NCI-H82 (cell line): ENCODE results near the gene FHL5.

Experiments used
- DNase-seq: peaks from one replicate; lab custom pipeline; 2025; lab: John Stamatoyannopoulos, UW

Gene FHL5

GRCh38 chr6:96610019-96610418 is 47.1 kb downstream of the FHL5 start:
- DNase-seq: no peak

GRCh38 chr6:96611342-96611991 is 48.5 kb downstream of the FHL5 start:
- DNase-seq: peak; percentile 74

- DNase-seq: peak; percentile 78
Measured at GRCh38 chr6:96613291-96613999, 50.5 kb downstream of the FHL5 start.

- no peak for DNase-seq
Measured at GRCh38 chr6:96620851-96621250, 57.9 kb downstream of the FHL5 start.

- DNase-seq: no peak
Measured at GRCh38 chr6:96621983-96622382, 59.1 kb downstream of the FHL5 start.

GRCh38 chr6:96624957-96625356 is 62.0 kb downstream of the FHL5 start:
- no peak for DNase-seq

GRCh38 chr6:96626759-96627364 is 63.9 kb downstream of the FHL5 start:
- DNase-seq: peak; percentile 81

GRCh38 chr6:96631248-96631647 is 68.3 kb downstream of the FHL5 start:
- DNase-seq: no peak

GRCh38 chr6:96637979-96638378 is 75.1 kb downstream of the FHL5 start:
- peak; percentile 27 for DNase-seq

GRCh38 chr6:96645106-96645505 is 82.2 kb downstream of the FHL5 start:
- DNase-seq: no peak

GRCh38 chr6:96649926-96650325 is 87.0 kb downstream of the FHL5 start:
- DNase-seq: no peak

- DNase-seq: no peak
Measured at GRCh38 chr6:96651816-96652215, 88.9 kb downstream of the FHL5 start.

GRCh38 chr6:96652552-96652951 is 89.6 kb downstream of the FHL5 start:
- no peak for DNase-seq

GRCh38 chr6:96653181-96653580 is 90.3 kb downstream of the FHL5 start:
- DNase-seq: no peak

- DNase-seq: no peak
Measured at GRCh38 chr6:96656567-96656966, 93.6 kb downstream of the FHL5 start.

- DNase-seq: no peak
Measured at GRCh38 chr6:96657344-96657743, 94.4 kb downstream of the FHL5 start.

GRCh38 chr6:96659084-96659845 is 96.3 kb downstream of the FHL5 start:
- peak; percentile 13 for DNase-seq
